HG03521 (cell line): Measurements from ENCODE around the gene CLCN1.
A peak's percentile ranks its signal among the peaks of the same experiment; 100 is the strongest.
"Not testable (repeated sequence)": the region's sequence is repeated elsewhere in the genome, so short reads cannot be mapped to it uniquely, and the experiment has no call there.

Experiments used
- ATAC-seq: cut with Tn5 transposase; IDR thresholded peaks from one replicate; pipeline ENCODE4 v1.9.1; 2021; ENCODE audit warnings: mild to moderate bottlenecking, moderate library complexity; ENCODE audit not compliant: unreplicated experiment

The CLCN1 gene

GRCh38 chr7:143383642-143383957, 67.7 kb downstream of the CLCN1 start:
- no peak for ATAC-seq

GRCh38 chr7:143384148-143384547, 68.2 kb downstream of the CLCN1 start:
- ATAC-seq = no peak

- ATAC-seq = no peak
These were observed 69.0 kb downstream of the CLCN1 start for GRCh38 chr7:143384661-143385631.

- ATAC-seq = peak; percentile 49
These were observed 70.2 kb downstream of the CLCN1 start for GRCh38 chr7:143385891-143386781.

- ATAC-seq = no peak
These were observed 71.5 kb downstream of the CLCN1 start for GRCh38 chr7:143387156-143387975.

GRCh38 chr7:143388051-143388450, 72.1 kb downstream of the CLCN1 start:
- ATAC-seq = no peak

GRCh38 chr7:143388491-143389101, 72.7 kb downstream of the CLCN1 start:
- no peak for ATAC-seq

- ATAC-seq = no peak
These were observed 73.6 kb downstream of the CLCN1 start for GRCh38 chr7:143389316-143390103.

GRCh38 chr7:143390104-143390772, 74.3 kb downstream of the CLCN1 start:
- ATAC-seq = no peak

- no peak for ATAC-seq
These were observed 74.9 kb downstream of the CLCN1 start for GRCh38 chr7:143390773-143391317.

- ATAC-seq = no peak
These were observed 75.8 kb downstream of the CLCN1 start for GRCh38 chr7:143391462-143392404.

GRCh38 chr7:143392427-143392826, 76.5 kb downstream of the CLCN1 start:
- not testable (repeated sequence) for ATAC-seq

- no peak for ATAC-seq
These were observed 77.0 kb downstream of the CLCN1 start for GRCh38 chr7:143392875-143393266.

GRCh38 chr7:143393267-143394041, 77.5 kb downstream of the CLCN1 start:
- no peak for ATAC-seq

- ATAC-seq = no peak
These were observed 78.2 kb downstream of the CLCN1 start for GRCh38 chr7:143394068-143394467.

- no peak for ATAC-seq
These were observed 78.9 kb downstream of the CLCN1 start for GRCh38 chr7:143394777-143395176.
